Fibroblast of skin of abdomen (primary cell): Measurements from ENCODE around the gene SCUBE2.
"Not testable (repeated sequence)": the region's sequence is repeated elsewhere in the genome, so short reads cannot be mapped to it uniquely, and the experiment has no call there.

Experiments used
- DNase-seq: peaks from one replicate; pipeline ENCODE4 v3.0.0-alpha.2; 2013

The SCUBE2 gene

GRCh38 chr11:9104580-9104979 is 13.2 kb upstream of the SCUBE2 start:
- DNase-seq: no peak

GRCh38 chr11:9103542-9104276 is 12.3 kb upstream of the SCUBE2 start:
- no peak for DNase-seq

GRCh38 chr11:9099617-9100016 is 8.2 kb upstream of the SCUBE2 start:
- no peak for DNase-seq

- not testable (repeated sequence) for DNase-seq
Observed at GRCh38 chr11:9098455-9098854, 7.1 kb upstream of the SCUBE2 start.

- not testable (repeated sequence) for DNase-seq
Observed at GRCh38 chr11:9097186-9097943, 6.0 kb upstream of the SCUBE2 start.

GRCh38 chr11:9096427-9096826 is 5.0 kb upstream of the SCUBE2 start:
- no peak for DNase-seq

GRCh38 chr11:9095421-9095820 is 4.0 kb upstream of the SCUBE2 start:
- no peak for DNase-seq

- no peak for DNase-seq
Observed at GRCh38 chr11:9094420-9094819, 3.0 kb upstream of the SCUBE2 start.

- DNase-seq: no peak
Observed at GRCh38 chr11:9092853-9093778, 1.7 kb upstream of the SCUBE2 start.

- no peak for DNase-seq
Observed at GRCh38 chr11:9092072-9092471, 673 bp upstream of the SCUBE2 start.

- no peak for DNase-seq
Observed at GRCh38 chr11:9090488-9091043, 833 bp downstream of the SCUBE2 start.

- no peak for DNase-seq
Observed at GRCh38 chr11:9089636-9090035, 1.8 kb downstream of the SCUBE2 start.

- no peak for DNase-seq
Observed at GRCh38 chr11:9089061-9089460, 2.3 kb downstream of the SCUBE2 start.

- no peak for DNase-seq
Observed at GRCh38 chr11:9082575-9082974, 8.8 kb downstream of the SCUBE2 start.

- no peak for DNase-seq
Observed at GRCh38 chr11:9081153-9081552, 10.2 kb downstream of the SCUBE2 start.

- DNase-seq: no peak
Observed at GRCh38 chr11:9078113-9079086, 13.0 kb downstream of the SCUBE2 start.

- no peak for DNase-seq
Observed at GRCh38 chr11:9077164-9077563, 14.2 kb downstream of the SCUBE2 start.

GRCh38 chr11:9076661-9077060 is 14.7 kb downstream of the SCUBE2 start:
- DNase-seq: no peak

GRCh38 chr11:9076046-9076445 is 15.4 kb downstream of the SCUBE2 start:
- DNase-seq: no peak

GRCh38 chr11:9075556-9075955 is 15.8 kb downstream of the SCUBE2 start:
- no peak for DNase-seq

- no peak for DNase-seq
Observed at GRCh38 chr11:9074338-9075029, 16.9 kb downstream of the SCUBE2 start.
